ENCODE results near the gene AFM.

The AFM gene

GRCh38 chr4:73525611-73526010 lies 44.1 kb downstream of the AFM start:
- no peak overlapping the region for H4K91ac ChIP-seq (ENCODE audit: low read depth, low read length)
- no peaks in the 10 kb centered on the region for H3K36me3 ChIP-seq (ENCODE audit: control insufficient read depth in 1 of 2, insufficient read depth in 2 of 2, low read length in 2 of 2)
- H2BK12ac ChIP-seq (ENCODE audit: low read length): no peak overlapping the region
- H3K79me2 ChIP-seq (ENCODE audit: control insufficient read depth, insufficient read depth, low read length, poor library complexity): no peaks in the 10 kb centered on the region
- H4K8ac ChIP-seq (ENCODE audit: low read depth, low read length): no peak overlapping the region
- H3K23ac ChIP-seq (ENCODE audit: low read length): no peak overlapping the region
- no peak for DNase-seq
- WGBS (ENCODE audit: extremely low coverage, insufficient coverage, insufficient read length): no CpG with 5 or more reads among the region's 1 CpG
- no peak overlapping the region for H3K4me2 ChIP-seq (ENCODE audit: low read length)
- no peak overlapping the region for H3K27ac ChIP-seq (ENCODE audit: low read depth, low read length)
- H3K9ac ChIP-seq (ENCODE audit: low read length): no peak overlapping the region
- no peak overlapping the region for H2BK120ac ChIP-seq (ENCODE audit: insufficient read depth, low read length, poor library complexity)
- H4K12ac ChIP-seq (ENCODE audit: low read depth, low read length): no peak overlapping the region
- no peak overlapping the region for H3K4me3 ChIP-seq (ENCODE audit: low read depth, low read length)
- H2AK5ac ChIP-seq (ENCODE audit: low read length): no peak overlapping the region
- H3K18ac ChIP-seq (ENCODE audit: low read length): no peak overlapping the region
- H3K14ac ChIP-seq (ENCODE audit: low read length): no peak overlapping the region
- no peak overlapping the region for H3K4ac ChIP-seq (ENCODE audit: low read depth, low read length)
- no peak overlapping the region for H2BK5ac ChIP-seq (ENCODE audit: low read depth, low read length, poor library complexity)
- no peaks in the 10 kb centered on the region for H3K9me3 ChIP-seq (ENCODE audit: insufficient read depth, low read depth, low read length)
- no peak overlapping the region for H2AFZ ChIP-seq (ENCODE audit: insufficient read depth, low read length, poor library complexity)
- H3K79me1 ChIP-seq (ENCODE audit: low read length): no peaks in the 10 kb centered on the region
- no peaks in the 10 kb centered on the region for H3K4me1 ChIP-seq (ENCODE audit: control insufficient read depth in 1 of 2, insufficient read depth in 2 of 2, low read length in 2 of 2)
- H3K27me3 ChIP-seq (ENCODE audit: insufficient read depth, low read length): no peaks in the 10 kb centered on the region

- Histone ChIP-seq H2AK5ac (ENCODE audit: low read length) (no peak overlapping the region), H2BK120ac (ENCODE audit: insufficient read depth, low read length, poor library complexity) (no peak overlapping the region), H3K79me1 (ENCODE audit: low read length) (no peaks in the 10 kb centered on the region), H2AFZ (ENCODE audit: insufficient read depth, low read length, poor library complexity) (no peak overlapping the region), H4K8ac (ENCODE audit: low read depth, low read length) (no peak overlapping the region), H3K9ac (ENCODE audit: low read length) (no peak overlapping the region), H3K23ac (ENCODE audit: low read length) (no peak overlapping the region), H2BK5ac (ENCODE audit: low read depth, low read length, poor library complexity) (no peak overlapping the region), H2BK12ac (ENCODE audit: low read length) (no peak overlapping the region), H3K14ac (ENCODE audit: low read length) (no peak overlapping the region), H3K79me2 (ENCODE audit: control insufficient read depth, insufficient read depth, low read length, poor library complexity) (no peaks in the 10 kb centered on the region), H3K4me3 (ENCODE audit: low read depth, low read length) (no peak overlapping the region), H3K4ac (ENCODE audit: low read depth, low read length) (no peak overlapping the region), H3K27me3 (ENCODE audit: insufficient read depth, low read length) (no peaks in the 10 kb centered on the region), H3K4me2 (ENCODE audit: low read length) (no peak overlapping the region), H4K91ac (ENCODE audit: low read depth, low read length) (no peak overlapping the region), H3K18ac (ENCODE audit: low read length) (no peak overlapping the region), H3K36me3 (ENCODE audit: control insufficient read depth in 1 of 2, insufficient read depth in 2 of 2, low read length in 2 of 2) (no peaks in the 10 kb centered on the region), H3K4me1 (ENCODE audit: control insufficient read depth in 1 of 2, insufficient read depth in 2 of 2, low read length in 2 of 2) (no peaks in the 10 kb centered on the region), H4K12ac (ENCODE audit: low read depth, low read length) (no peak overlapping the region), H3K27ac (ENCODE audit: low read depth, low read length) (no peak overlapping the region), H3K9me3 (ENCODE audit: insufficient read depth, low read depth, low read length) (no peaks in the 10 kb centered on the region)
- no CpG with 5 or more reads among the region's 1 CpG for WGBS (ENCODE audit: extremely low coverage, insufficient coverage, insufficient read length)
- no peak for DNase-seq
Measured at GRCh38 chr4:73527196-73527595, 45.7 kb downstream of the AFM start.

GRCh38 chr4:73528171-73528570 lies 46.6 kb downstream of the AFM start:
- H3K4me1 ChIP-seq (ENCODE audit: control insufficient read depth in 1 of 2, insufficient read depth in 2 of 2, low read length in 2 of 2): no peaks in the 10 kb centered on the region

GRCh38 chr4:73533515-73534422 lies 52.2 kb downstream of the AFM start:
- no peaks in the 10 kb centered on the region for H3K27me3 ChIP-seq (ENCODE audit: insufficient read depth, low read length)
- no peak overlapping the region for H3K4ac ChIP-seq (ENCODE audit: low read depth, low read length)
- H3K27ac ChIP-seq (ENCODE audit: low read depth, low read length): no peak overlapping the region
- H3K36me3 ChIP-seq (ENCODE audit: control insufficient read depth in 1 of 2, insufficient read depth in 2 of 2, low read length in 2 of 2): no peaks in the 10 kb centered on the region
- H3K18ac ChIP-seq (ENCODE audit: low read length): no peak overlapping the region
- no peak overlapping the region for H2BK12ac ChIP-seq (ENCODE audit: low read length)
- WGBS (ENCODE audit: extremely low coverage, insufficient coverage, insufficient read length): no CpG with 5 or more reads among the region's 2 CpGs
- no peaks in the 10 kb centered on the region for H3K9me3 ChIP-seq (ENCODE audit: insufficient read depth, low read depth, low read length)
- no peak overlapping the region for H3K14ac ChIP-seq (ENCODE audit: low read length)
- no peak overlapping the region for H2BK120ac ChIP-seq (ENCODE audit: insufficient read depth, low read length, poor library complexity)
- H2AK5ac ChIP-seq (ENCODE audit: low read length): no peak overlapping the region
- H2AFZ ChIP-seq (ENCODE audit: insufficient read depth, low read length, poor library complexity): no peak overlapping the region
- H3K4me2 ChIP-seq (ENCODE audit: low read length): no peak overlapping the region
- no peak overlapping the region for H4K12ac ChIP-seq (ENCODE audit: low read depth, low read length)
- no peaks in the 10 kb centered on the region for H3K79me2 ChIP-seq (ENCODE audit: control insufficient read depth, insufficient read depth, low read length, poor library complexity)
- H4K91ac ChIP-seq (ENCODE audit: low read depth, low read length): no peak overlapping the region
- no peak overlapping the region for H3K9ac ChIP-seq (ENCODE audit: low read length)
- DNase-seq: no peak
- H2BK5ac ChIP-seq (ENCODE audit: low read depth, low read length, poor library complexity): no peak overlapping the region
- H3K23ac ChIP-seq (ENCODE audit: low read length): no peak overlapping the region
- H3K4me3 ChIP-seq (ENCODE audit: low read depth, low read length): no peak overlapping the region
- no peak overlapping the region for H4K8ac ChIP-seq (ENCODE audit: low read depth, low read length)
- H3K4me1 ChIP-seq (ENCODE audit: control insufficient read depth in 1 of 2, insufficient read depth in 2 of 2, low read length in 2 of 2): no peaks in the 10 kb centered on the region
- H3K79me1 ChIP-seq (ENCODE audit: low read length): no peaks in the 10 kb centered on the region

More at GRCh38 chr4:73528171-73528570, 46.6 kb downstream of the AFM start:
- Histone ChIP-seq H2BK5ac (ENCODE audit: low read depth, low read length, poor library complexity) (no peak overlapping the region), H3K23ac (ENCODE audit: low read length) (no peak overlapping the region), H3K27ac (ENCODE audit: low read depth, low read length) (no peak overlapping the region), H3K9me3 (ENCODE audit: insufficient read depth, low read depth, low read length) (no peaks in the 10 kb centered on the region), H3K79me2 (ENCODE audit: control insufficient read depth, insufficient read depth, low read length, poor library complexity) (no peaks in the 10 kb centered on the region), H3K9ac (ENCODE audit: low read length) (no peak overlapping the region), H2AFZ (ENCODE audit: insufficient read depth, low read length, poor library complexity) (no peak overlapping the region), H3K79me1 (ENCODE audit: low read length) (no peaks in the 10 kb centered on the region), H4K91ac (ENCODE audit: low read depth, low read length) (no peak overlapping the region), H2BK120ac (ENCODE audit: insufficient read depth, low read length, poor library complexity) (no peak overlapping the region), H3K27me3 (ENCODE audit: insufficient read depth, low read length) (no peaks in the 10 kb centered on the region), H4K12ac (ENCODE audit: low read depth, low read length) (no peak overlapping the region), H3K4ac (ENCODE audit: low read depth, low read length) (no peak overlapping the region), H2AK5ac (ENCODE audit: low read length) (no peak overlapping the region), H3K18ac (ENCODE audit: low read length) (no peak overlapping the region), H3K4me2 (ENCODE audit: low read length) (no peak overlapping the region), H3K14ac (ENCODE audit: low read length) (no peak overlapping the region), H4K8ac (ENCODE audit: low read depth, low read length) (no peak overlapping the region), H2BK12ac (ENCODE audit: low read length) (no peak overlapping the region), H3K36me3 (ENCODE audit: control insufficient read depth in 1 of 2, insufficient read depth in 2 of 2, low read length in 2 of 2) (no peaks in the 10 kb centered on the region), H3K4me3 (ENCODE audit: low read depth, low read length) (no peak overlapping the region)
- WGBS (ENCODE audit: extremely low coverage, insufficient coverage, insufficient read length): no CpG with 5 or more reads among the region's 2 CpGs
- peak in 1 of 2 donors; percentile 31 for DNase-seq
